ENCODE data around the gene ZRANB3. TPM values are rescaled to one million over a fixed set of nuclear protein-coding genes. Genes with fewer than 3 reads are reported as not detected.

ZRANB3 gene
- total RNA-seq, 2 experiments from 2014 or later: 13.4 to 16.2 TPM

- POLR2A ChIA-PET: no interaction called here
- intact Hi-C loops (cut with micrococcal nuclease): no loop called here
- H3K27me3 Mint-ChIP-seq: no peaks in the 10 kb centered on the region
- CTCF ChIA-PET: no interaction called here
- H3K27ac Mint-ChIP-seq: no peak overlapping the region
- H3K4me1 Mint-ChIP-seq (ENCODE audit: low read depth): no peaks in the 10 kb centered on the region
- H3K4me3 Mint-ChIP-seq: no peak overlapping the region
- no peak for DNase-seq
- no peaks in the 10 kb centered on the region for H3K9me3 Mint-ChIP-seq
- H3K36me3 Mint-ChIP-seq: peaks cover 4% of the 10 kb centered on the region
Observed at GRCh38 chr2:135182601-135183000, 348.4 kb downstream of the ZRANB3 start.

GRCh38 chr2:135182190-135182589 lies 348.8 kb downstream of the ZRANB3 start:
- Mint-ChIP-seq H3K4me1 (ENCODE audit: low read depth) (no peaks in the 10 kb centered on the region), H3K27ac (no peak overlapping the region), H3K36me3 (peaks cover 3% of the 10 kb centered on the region), H3K4me3 (no peak overlapping the region), H3K27me3 (no peaks in the 10 kb centered on the region), H3K9me3 (no peaks in the 10 kb centered on the region)
- intact Hi-C loops (cut with micrococcal nuclease): no loop called here
- POLR2A ChIA-PET: no interaction called here
- no peak for DNase-seq
- CTCF ChIA-PET: no interaction called here

- Mint-ChIP-seq H3K4me3 (no peak overlapping the region), H3K27me3 (no peaks in the 10 kb centered on the region), H3K27ac (no peak overlapping the region), H3K4me1 (ENCODE audit: low read depth) (no peaks in the 10 kb centered on the region), H3K36me3 (peaks cover 23% of the 10 kb centered on the region), H3K9me3 (no peaks in the 10 kb centered on the region)
- ChIA-PET CTCF (no interaction called here), POLR2A (no interaction called here)
- DNase-seq: no peak
- intact Hi-C loops (cut with micrococcal nuclease): loop anchor here (10.0 kb wide), 1 partner anchor 355 kb away; the partner anchor contains the start of genes R3HDM1 and ZRANB3
Observed at GRCh38 chr2:135179689-135180088, 351.3 kb downstream of the ZRANB3 start.

GRCh38 chr2:135175177-135175576 lies 355.8 kb downstream of the ZRANB3 start:
- DNase-seq: no peak
- peaks cover 3% of the 10 kb centered on the region for H3K4me1 Mint-ChIP-seq (ENCODE audit: low read depth)
- peaks cover 47% of the 10 kb centered on the region for H3K36me3 Mint-ChIP-seq
- no peaks in the 10 kb centered on the region for H3K9me3 Mint-ChIP-seq
- POLR2A ChIA-PET: no interaction called here
- H3K4me3 Mint-ChIP-seq: no peak overlapping the region
- CTCF ChIA-PET: no interaction called here
- H3K27me3 Mint-ChIP-seq: no peaks in the 10 kb centered on the region
- no peak overlapping the region for H3K27ac Mint-ChIP-seq
- intact Hi-C loops (cut with micrococcal nuclease): loop anchor here (10.0 kb wide), 1 partner anchor 360 kb away; the partner anchor contains the start of genes R3HDM1 and ZRANB3

- no peak for DNase-seq
- H3K27me3 Mint-ChIP-seq: no peaks in the 10 kb centered on the region
Observed at GRCh38 chr2:135174810-135175093, 356.3 kb downstream of the ZRANB3 start.

GRCh38 chr2:135174049-135174809 lies 356.8 kb downstream of the ZRANB3 start:
- CTCF ChIA-PET: interaction anchor here (1.7 kb wide), 1 partner anchor 624 kb away, joined by 4 read pairs; no protein-coding TSS in a partner anchor
- Mint-ChIP-seq H3K27me3 (no peaks in the 10 kb centered on the region), H3K4me1 (ENCODE audit: low read depth) (peaks cover 7% of the 10 kb centered on the region), H3K9me3 (no peaks in the 10 kb centered on the region), H3K36me3 (peaks cover 50% of the 10 kb centered on the region), H3K27ac (no peak overlapping the region), H3K4me3 (no peak overlapping the region)
- POLR2A ChIA-PET: no interaction called here
- intact Hi-C loops (cut with micrococcal nuclease): loop anchor here (10.0 kb wide), 1 partner anchor 361 kb away; the partner anchor contains the start of genes R3HDM1 and ZRANB3
- DNase-seq: no peak

More at GRCh38 chr2:135174810-135175093, 356.3 kb downstream of the ZRANB3 start:
- H3K36me3 Mint-ChIP-seq: peaks cover 47% of the 10 kb centered on the region
- no peaks in the 10 kb centered on the region for H3K9me3 Mint-ChIP-seq
- POLR2A ChIA-PET: no interaction called here
- H3K27ac Mint-ChIP-seq: no peak overlapping the region
- CTCF ChIA-PET: no interaction called here
- intact Hi-C loops (cut with micrococcal nuclease): loop anchor here (10.0 kb wide), 1 partner anchor 360 kb away; the partner anchor contains the start of genes R3HDM1 and ZRANB3
- H3K4me1 Mint-ChIP-seq (ENCODE audit: low read depth): peaks cover 7% of the 10 kb centered on the region
- no peak overlapping the region for H3K4me3 Mint-ChIP-seq

- intact Hi-C loops (cut with micrococcal nuclease): loop anchor here (10.0 kb wide), 1 partner anchor 365 kb away; the partner anchor contains the start of genes R3HDM1 and ZRANB3
- peak overlapping the region; percentile 29 for H3K27ac Mint-ChIP-seq
- POLR2A ChIA-PET: no interaction called here
- no peaks in the 10 kb centered on the region for H3K9me3 Mint-ChIP-seq
- H3K4me1 Mint-ChIP-seq (ENCODE audit: low read depth): peaks cover 7% of the 10 kb centered on the region
- H3K4me3 Mint-ChIP-seq: no peak overlapping the region
- no peak for DNase-seq
- no peaks in the 10 kb centered on the region for H3K27me3 Mint-ChIP-seq
- CTCF ChIA-PET: no interaction called here
- H3K36me3 Mint-ChIP-seq: peaks cover 50% of the 10 kb centered on the region
Observed at GRCh38 chr2:135169900-135170753, 360.9 kb downstream of the ZRANB3 start.

- H3K9me3 Mint-ChIP-seq: no peaks in the 10 kb centered on the region
- no peaks in the 10 kb centered on the region for H3K27me3 Mint-ChIP-seq
- H3K27ac Mint-ChIP-seq: no peak overlapping the region
- intact Hi-C loops (cut with micrococcal nuclease): no loop called here
- H3K36me3 Mint-ChIP-seq: peaks cover 46% of the 10 kb centered on the region
- ChIA-PET CTCF (interaction anchor here (0.6 to 1.0 kb wide), 2 partner anchors 163 to 642 kb away, joined by 3 to 4 read pairs; no protein-coding TSS in a partner anchor), POLR2A (no interaction called here)
- peaks cover 7% of the 10 kb centered on the region for H3K4me1 Mint-ChIP-seq (ENCODE audit: low read depth)
- no peak overlapping the region for H3K4me3 Mint-ChIP-seq
- DNase-seq: no peak
Observed at GRCh38 chr2:135168204-135168856, 362.7 kb downstream of the ZRANB3 start.

GRCh38 chr2:135167273-135167672 lies 363.7 kb downstream of the ZRANB3 start:
- Mint-ChIP-seq H3K36me3 (peaks cover 46% of the 10 kb centered on the region), H3K4me3 (no peak overlapping the region), H3K27me3 (no peaks in the 10 kb centered on the region), H3K9me3 (no peaks in the 10 kb centered on the region), H3K27ac (no peak overlapping the region), H3K4me1 (ENCODE audit: low read depth) (peaks cover 16% of the 10 kb centered on the region)
- intact Hi-C loops (cut with micrococcal nuclease): no loop called here
- no peak for DNase-seq
- ChIA-PET POLR2A (no interaction called here), CTCF (interaction anchor here (1.2 kb wide), 1 partner anchor 179 kb away, joined by 3 read pairs; no protein-coding TSS in a partner anchor)

- Mint-ChIP-seq H3K4me3 (no peak overlapping the region), H3K36me3 (peaks cover 33% of the 10 kb centered on the region), H3K9me3 (no peaks in the 10 kb centered on the region), H3K27ac (no peak overlapping the region), H3K4me1 (ENCODE audit: low read depth) (peaks cover 13% of the 10 kb centered on the region), H3K27me3 (no peaks in the 10 kb centered on the region)
- no peak for DNase-seq
- ChIA-PET POLR2A (no interaction called here), CTCF (interaction anchor here (0.6 to 0.9 kb wide), 2 partner anchors 75 to 159 kb away, joined by 3 to 4 read pairs; no protein-coding TSS in a partner anchor)
- intact Hi-C loops (cut with micrococcal nuclease): no loop called here
Observed at GRCh38 chr2:135164431-135164830, 366.6 kb downstream of the ZRANB3 start.

GRCh38 chr2:135163901-135164300 lies 367.1 kb downstream of the ZRANB3 start:
- H3K36me3 Mint-ChIP-seq: peaks cover 31% of the 10 kb centered on the region
- POLR2A ChIA-PET: no interaction called here
- CTCF ChIA-PET: interaction anchor here (0.6 to 0.9 kb wide), 2 partner anchors 76 to 159 kb away, joined by 3 to 4 read pairs; no protein-coding TSS in a partner anchor

GRCh38 chr2:135163306-135163705 lies 367.7 kb downstream of the ZRANB3 start:
- Mint-ChIP-seq H3K27me3 (no peaks in the 10 kb centered on the region), H3K4me3 (no peak overlapping the region), H3K36me3 (peaks cover 31% of the 10 kb centered on the region), H3K27ac (no peak overlapping the region), H3K4me1 (ENCODE audit: low read depth) (peaks cover 13% of the 10 kb centered on the region), H3K9me3 (no peaks in the 10 kb centered on the region)
- intact Hi-C loops (cut with micrococcal nuclease): no loop called here
- DNase-seq: no peak
- ChIA-PET POLR2A (no interaction called here), CTCF (no interaction called here)

More at GRCh38 chr2:135163901-135164300, 367.1 kb downstream of the ZRANB3 start:
- no peak overlapping the region for H3K4me3 Mint-ChIP-seq
- no peak for DNase-seq
- H3K9me3 Mint-ChIP-seq: no peaks in the 10 kb centered on the region
- H3K27me3 Mint-ChIP-seq: no peaks in the 10 kb centered on the region
- H3K27ac Mint-ChIP-seq: no peak overlapping the region
- peaks cover 13% of the 10 kb centered on the region for H3K4me1 Mint-ChIP-seq (ENCODE audit: low read depth)
- intact Hi-C loops (cut with micrococcal nuclease): no loop called here
